ENCODE measurements around the gene AMIGO2.

Gene AMIGO2

GRCh38 chr12:47100160-47100559 is 20.4 kb upstream of the AMIGO2 start:
- H3K4me3 ChIP-seq (ENCODE audit: low read depth, low read length) = no peak overlapping the region
- DNase-seq (ENCODE audit: low read depth, low spot score) = peak; percentile 50
- in situ Hi-C loops (cut with HindIII; ENCODE audit: low sequenced_read_pairs) = no loop called here
- TF ChIP-seq CTCF (IDR thresholded peaks at IDR 0.05; ENCODE audit: low read depth, low read length) = no peak

GRCh38 chr12:47099610-47100009 is 19.9 kb upstream of the AMIGO2 start:
- no peak for DNase-seq (ENCODE audit: low read depth, low spot score)
- in situ Hi-C loops (cut with HindIII; ENCODE audit: low sequenced_read_pairs) = no loop called here
- H3K4me3 ChIP-seq (ENCODE audit: low read depth, low read length) = no peak overlapping the region
- no peak for TF ChIP-seq CTCF (IDR thresholded peaks at IDR 0.05; ENCODE audit: low read depth, low read length)

GRCh38 chr12:47098099-47098498 is 18.3 kb upstream of the AMIGO2 start:
- no peak for TF ChIP-seq CTCF (IDR thresholded peaks at IDR 0.05; ENCODE audit: low read depth, low read length)
- in situ Hi-C loops (cut with HindIII; ENCODE audit: low sequenced_read_pairs) = no loop called here
- no peak overlapping the region for H3K4me3 ChIP-seq (ENCODE audit: low read depth, low read length)
- no peak for DNase-seq (ENCODE audit: low read depth, low spot score)

- in situ Hi-C loops (cut with HindIII; ENCODE audit: low sequenced_read_pairs) = no loop called here
- TF ChIP-seq CTCF (IDR thresholded peaks at IDR 0.05; ENCODE audit: low read depth, low read length) = no peak
- H3K4me3 ChIP-seq (ENCODE audit: low read depth, low read length) = no peak overlapping the region
- peak; percentile 28 for DNase-seq (ENCODE audit: low read depth, low spot score)
Measured at GRCh38 chr12:47097276-47097896, 17.6 kb upstream of the AMIGO2 start.

GRCh38 chr12:47095446-47096236 is 15.9 kb upstream of the AMIGO2 start:
- DNase-seq (ENCODE audit: low read depth, low spot score) = peak; percentile 89
- in situ Hi-C loops (cut with HindIII; ENCODE audit: low sequenced_read_pairs) = no loop called here
- H3K4me3 ChIP-seq (ENCODE audit: low read depth, low read length) = no peak overlapping the region
- TF ChIP-seq CTCF (IDR thresholded peaks at IDR 0.05; ENCODE audit: low read depth, low read length) = no peak

GRCh38 chr12:47094804-47095203 is 15.0 kb upstream of the AMIGO2 start:
- peak; percentile 59 for DNase-seq (ENCODE audit: low read depth, low spot score)
- no peak for TF ChIP-seq CTCF (IDR thresholded peaks at IDR 0.05; ENCODE audit: low read depth, low read length)
- in situ Hi-C loops (cut with HindIII; ENCODE audit: low sequenced_read_pairs) = no loop called here
- H3K4me3 ChIP-seq (ENCODE audit: low read depth, low read length) = no peak overlapping the region

Data from astrocyte of the spinal cord (primary cell).